H7 (cell line): Measurements from ENCODE around the gene GFER. TPM values are rescaled to one million over a fixed set of nuclear protein-coding genes. Genes with fewer than 3 reads are reported as not detected.

Source experiments
- DNase-seq: peaks from one replicate; pipeline ENCODE4 v3.0.0; 2012
- H3K27me3 ChIP-seq: 2 replicates; pipeline ENCODE4 v1.6.0; 2011; ENCODE audit warnings: mild to moderate bottlenecking, low read length; ENCODE audit not compliant: control insufficient read depth, insufficient read depth
- H3K36me3 ChIP-seq: replicated peaks from 2 replicates; pipeline ENCODE4 v1.5.1; 2011; ENCODE audit warnings: low read length; ENCODE audit not compliant: control insufficient read depth, insufficient read depth
- H3K4me3 ChIP-seq: 2 replicates; pipeline ENCODE4 v1.5.1; 2011; ENCODE audit warnings: low read depth, mild to moderate bottlenecking, control low read depth, low read length, moderate library complexity; ENCODE audit not compliant: insufficient read depth
- total RNA-seq: library from RNA; depleted of rRNA; stranded (reverse); fragments of >200 nt; shearing (Covaris generic); gene quantifications from 2 replicates; pipeline ENCODE4 v1.2.3, GENCODE V29; 2014

The GFER gene
- total RNA-seq, 1 experiment from 2014 or later = 75.1 TPM

GRCh38 chr16:1976216-1976520 lies 7.8 kb upstream of the GFER start:
- Histone ChIP-seq H3K4me3 (no peak overlapping the region), H3K27me3 (peaks cover 20% of the 10 kb centered on the region), H3K36me3 (peaks cover 9% of the 10 kb centered on the region)
- no peak for DNase-seq

- no peak for DNase-seq
- peaks cover 30% of the 10 kb centered on the region for H3K27me3 ChIP-seq
- no peak overlapping the region for H3K4me3 ChIP-seq
- H3K36me3 ChIP-seq = peaks cover 9% of the 10 kb centered on the region
Measured at GRCh38 chr16:1976951-1977874, 6.8 kb upstream of the GFER start.

- peaks cover 9% of the 10 kb centered on the region for H3K36me3 ChIP-seq
- no peak overlapping the region for H3K4me3 ChIP-seq
- H3K27me3 ChIP-seq = peaks cover 37% of the 10 kb centered on the region
- no peak for DNase-seq
Measured at GRCh38 chr16:1977875-1978268, 6.1 kb upstream of the GFER start.

GRCh38 chr16:1978476-1979120 lies 5.4 kb upstream of the GFER start:
- Histone ChIP-seq H3K27me3 (peaks cover 44% of the 10 kb centered on the region), H3K36me3 (peaks cover 9% of the 10 kb centered on the region), H3K4me3 (peak overlapping the region; percentile 48)
- DNase-seq = peak; percentile 93

GRCh38 chr16:1979271-1980029 lies 4.5 kb upstream of the GFER start:
- DNase-seq = peak; percentile 97
- peaks cover 45% of the 10 kb centered on the region for H3K27me3 ChIP-seq
- peak overlapping the region; percentile 48 for H3K4me3 ChIP-seq
- peaks cover 9% of the 10 kb centered on the region for H3K36me3 ChIP-seq

GRCh38 chr16:1980030-1980769 lies 3.8 kb upstream of the GFER start:
- peaks cover 45% of the 10 kb centered on the region for H3K27me3 ChIP-seq
- DNase-seq = peak; percentile 87
- peaks cover 5% of the 10 kb centered on the region for H3K36me3 ChIP-seq
- H3K4me3 ChIP-seq = peak overlapping the region; percentile 48; the same call in 1 of the 2 replicates

- Histone ChIP-seq H3K27me3 (peaks cover 45% of the 10 kb centered on the region), H3K36me3 (peaks cover 8% of the 10 kb centered on the region), H3K4me3 (peak overlapping the region; percentile 48; the same call in 1 of the 2 replicates)
- DNase-seq = no peak
Measured at GRCh38 chr16:1980770-1981087, 3.3 kb upstream of the GFER start.

GRCh38 chr16:1981398-1981836 lies 2.6 kb upstream of the GFER start, which contains the start of gene NOXO1:
Gene NOXO1, minus strand, starts transcription at chr16:1981469. Its CDS starts 290 bp downstream, at chr16:1981179.
- peak; percentile 79 for DNase-seq
- peaks cover 45% of the 10 kb centered on the region for H3K27me3 ChIP-seq
- H3K4me3 ChIP-seq = peak within 1 kb of the TSS; percentile 48; the same call in 1 of the 2 replicates
- H3K36me3 ChIP-seq = peaks cover 9% of the 10 kb centered on the region

GRCh38 chr16:1982013-1982433 lies 2.0 kb upstream of the GFER start:
- Histone ChIP-seq H3K4me3 (no peak overlapping the region), H3K27me3 (peaks cover 45% of the 10 kb centered on the region), H3K36me3 (peaks cover 6% of the 10 kb centered on the region)
- DNase-seq = no peak

GRCh38 chr16:1982991-1983543 lies 926 bp upstream of the GFER start:
- H3K36me3 ChIP-seq = peaks cover 6% of the 10 kb centered on the region
- DNase-seq = no peak
- H3K27me3 ChIP-seq = peaks cover 45% of the 10 kb centered on the region
- H3K4me3 ChIP-seq = peak overlapping the region; percentile 65; the same call in 1 of the 2 replicates

- Histone ChIP-seq H3K36me3 (peaks cover 6% of the 10 kb centered on the region), H3K4me3 (peak overlapping the region; percentile 68), H3K27me3 (peaks cover 52% of the 10 kb centered on the region)
- DNase-seq = peak; percentile 91
Measured at GRCh38 chr16:1984347-1985225, 593 bp downstream of the GFER start.

- Histone ChIP-seq H3K36me3 (peaks cover 6% of the 10 kb centered on the region), H3K27me3 (peaks cover 44% of the 10 kb centered on the region), H3K4me3 (no peak overlapping the region)
- DNase-seq = no peak
Measured at GRCh38 chr16:1985466-1986150, 1.6 kb downstream of the GFER start.
